HG03159 (cell line): ENCODE measurements around the gene EHD3.

Source experiments
- ATAC-seq: cut with Tn5 transposase; IDR thresholded peaks from one replicate; pipeline ENCODE4 v1.9.1; 2021; ENCODE audit warnings: mild to moderate bottlenecking, moderate library complexity; ENCODE audit not compliant: unreplicated experiment

The EHD3 gene

GRCh38 chr2:31254237-31255203, 20.6 kb downstream of the EHD3 start:
- ATAC-seq: no peak

- peak; percentile 61 for ATAC-seq
Observed at GRCh38 chr2:31255911-31256571, 22.1 kb downstream of the EHD3 start.

GRCh38 chr2:31256611-31257382, 22.8 kb downstream of the EHD3 start:
- ATAC-seq: peak; percentile 12

GRCh38 chr2:31258351-31258750, 24.4 kb downstream of the EHD3 start:
- ATAC-seq: peak; percentile 58

- no peak for ATAC-seq
Observed at GRCh38 chr2:31259075-31259474, 25.1 kb downstream of the EHD3 start.

- ATAC-seq: no peak
Observed at GRCh38 chr2:31260870-31261269, 26.9 kb downstream of the EHD3 start.

- no peak for ATAC-seq
Observed at GRCh38 chr2:31263636-31264190, 29.8 kb downstream of the EHD3 start.

- no peak for ATAC-seq
Observed at GRCh38 chr2:31265234-31265633, 31.3 kb downstream of the EHD3 start.

- no peak for ATAC-seq
Observed at GRCh38 chr2:31266804-31267203, 32.9 kb downstream of the EHD3 start.

GRCh38 chr2:31267437-31268120, 33.6 kb downstream of the EHD3 start:
- no peak for ATAC-seq

GRCh38 chr2:31268344-31268743, 34.4 kb downstream of the EHD3 start:
- no peak for ATAC-seq

GRCh38 chr2:31269087-31269486, 35.1 kb downstream of the EHD3 start:
- ATAC-seq: no peak

GRCh38 chr2:31270131-31270530, 36.2 kb downstream of the EHD3 start:
- ATAC-seq: no peak

GRCh38 chr2:31270822-31271231, 36.9 kb downstream of the EHD3 start:
- no peak for ATAC-seq

GRCh38 chr2:31271851-31272267, 37.9 kb downstream of the EHD3 start:
- no peak for ATAC-seq

- ATAC-seq: no peak
Observed at GRCh38 chr2:31274401-31275075, 40.6 kb downstream of the EHD3 start.

- ATAC-seq: no peak
Observed at GRCh38 chr2:31275976-31276375, 42.0 kb downstream of the EHD3 start.

- no peak for ATAC-seq
Observed at GRCh38 chr2:31277621-31278020, 43.7 kb downstream of the EHD3 start.

GRCh38 chr2:31282634-31283033, 48.7 kb downstream of the EHD3 start:
- no peak for ATAC-seq
